SK-N-SH treated with all-trans-retinoic acid at 6 μM for 48 hours (cell line): ENCODE measurements around the gene BPHL.
A peak's percentile ranks its signal among the peaks of the same experiment; 100 is the strongest.

Experiments
- ATAC-seq: fragments of 200-7000 bp; cut with Tn5 transposase; 3 replicates; pipeline ENCODE4 v1.9.1; 2020; ENCODE audit warnings: mild to moderate bottlenecking, moderate library complexity
- ARNTL ChIP-seq: fragments of 450-650 bp; formaldehyde crosslinking; IDR thresholded peaks from 2 replicates; pipeline ENCODE4 v1.5.0; 2020; ENCODE audit warnings: low read depth, mild to moderate bottlenecking, moderate library complexity, borderline replicate concordance
- CSRNP3 ChIP-seq: fragments of 250-450 bp; sonication (Bioruptor Pico); IDR thresholded peaks from 2 replicates; pipeline ENCODE4 v1.5.1; 2021; ENCODE audit warnings: mild to moderate bottlenecking, moderate library complexity
- ESRRG ChIP-seq: fragments of 250-450 bp; sonication (Bioruptor Pico); IDR thresholded peaks from 2 replicates; pipeline ENCODE4 v1.6.1; 2021; ENCODE audit warnings: mild to moderate bottlenecking
- ISL1 ChIP-seq: fragments of 250-450 bp; sonication (Bioruptor Pico); IDR thresholded peaks from 2 replicates; pipeline ENCODE4 v2.1.2; 2022; ENCODE audit warnings: mild to moderate bottlenecking, moderate library complexity
- OSR1 ChIP-seq: fragments of 250-450 bp; sonication (Bioruptor Pico); IDR thresholded peaks from 2 replicates; pipeline ENCODE4 v1.8.0; 2022; ENCODE audit warnings: moderate library complexity, mild to moderate bottlenecking, inconsistent platforms
- PPARA ChIP-seq: fragments of 250-450 bp; sonication (Bioruptor Pico); IDR thresholded peaks from 2 replicates; pipeline ENCODE4 v1.5.0; 2020; ENCODE audit warnings: mild to moderate bottlenecking, borderline replicate concordance
- SNAI2 ChIP-seq: fragments of 250-450 bp; sonication (Bioruptor Pico); IDR thresholded peaks from 2 replicates; pipeline ENCODE4 v1.5.0; 2020; ENCODE audit warnings: mild to moderate bottlenecking, moderate library complexity
- TCF4 ChIP-seq: fragments of 250-450 bp; sonication (Bioruptor Pico); IDR thresholded peaks from 2 replicates; pipeline ENCODE4 v1.8.0; 2021; ENCODE audit warnings: mild to moderate bottlenecking, moderate library complexity, borderline replicate concordance
- TOX ChIP-seq: fragments of 250-450 bp; sonication (Bioruptor Pico); IDR thresholded peaks from 2 replicates; pipeline ENCODE4 v1.8.0; 2021; ENCODE audit warnings: mild to moderate bottlenecking, moderate library complexity, borderline replicate concordance
- TSHZ2 ChIP-seq: fragments of 250-450 bp; sonication (Bioruptor Pico); IDR thresholded peaks from 2 replicates; pipeline ENCODE4 v1.5.0; 2020; ENCODE audit warnings: mild to moderate bottlenecking, moderate library complexity
- ZC3H10 ChIP-seq: fragments of 250-450 bp; sonication (Bioruptor Pico); IDR thresholded peaks from 2 replicates; pipeline ENCODE4 v1.5.1; 2021; ENCODE audit warnings: mild to moderate bottlenecking, moderate library complexity
- ZFP3 ChIP-seq: fragments of 250-450 bp; sonication (Bioruptor Pico); IDR thresholded peaks from 2 replicates; pipeline ENCODE4 v1.5.0; 2020; ENCODE audit warnings: mild to moderate bottlenecking, moderate library complexity
- ZFP30 ChIP-seq: fragments of 450-650 bp; formaldehyde crosslinking; IDR thresholded peaks from 2 replicates; pipeline ENCODE4 v1.5.0; 2022; ENCODE audit warnings: mild to moderate bottlenecking, moderate library complexity
- ZNF565 ChIP-seq: fragments of 450-650 bp; formaldehyde crosslinking; conservative IDR thresholded peaks from 2 replicates; pipeline ENCODE4 v1.5.0; 2020; ENCODE audit warnings: low read depth, mild to moderate bottlenecking, moderate library complexity
- ZNF70 ChIP-seq: fragments of 450-650 bp; formaldehyde crosslinking; IDR thresholded peaks from 2 replicates; pipeline ENCODE4 v1.5.0; 2020; ENCODE audit warnings: mild to moderate bottlenecking, moderate library complexity
- TF ChIP-seq, protein P1 (sequence below): fragments of 250-450 bp; sonication (Bioruptor Pico); IDR thresholded peaks from 2 replicates; pipeline ENCODE4 v1.8.0; 2020; ENCODE audit warnings: mild to moderate bottlenecking, moderate library complexity, borderline replicate concordance
- TF ChIP-seq, protein P2 (sequence below): fragments of 250-450 bp; sonication (Bioruptor Pico); IDR thresholded peaks from 2 replicates; pipeline ENCODE4 v1.5.1; 2020; ENCODE audit warnings: low read depth, mild to moderate bottlenecking, moderate library complexity
- TF ChIP-seq, protein P3 (sequence below): fragments of 250-450 bp; sonication (Bioruptor Pico); IDR thresholded peaks from 2 replicates; pipeline ENCODE4 v1.8.0; 2021; ENCODE audit warnings: low read depth, mild to moderate bottlenecking, moderate library complexity, borderline replicate concordance

Gene BPHL

DNA sequence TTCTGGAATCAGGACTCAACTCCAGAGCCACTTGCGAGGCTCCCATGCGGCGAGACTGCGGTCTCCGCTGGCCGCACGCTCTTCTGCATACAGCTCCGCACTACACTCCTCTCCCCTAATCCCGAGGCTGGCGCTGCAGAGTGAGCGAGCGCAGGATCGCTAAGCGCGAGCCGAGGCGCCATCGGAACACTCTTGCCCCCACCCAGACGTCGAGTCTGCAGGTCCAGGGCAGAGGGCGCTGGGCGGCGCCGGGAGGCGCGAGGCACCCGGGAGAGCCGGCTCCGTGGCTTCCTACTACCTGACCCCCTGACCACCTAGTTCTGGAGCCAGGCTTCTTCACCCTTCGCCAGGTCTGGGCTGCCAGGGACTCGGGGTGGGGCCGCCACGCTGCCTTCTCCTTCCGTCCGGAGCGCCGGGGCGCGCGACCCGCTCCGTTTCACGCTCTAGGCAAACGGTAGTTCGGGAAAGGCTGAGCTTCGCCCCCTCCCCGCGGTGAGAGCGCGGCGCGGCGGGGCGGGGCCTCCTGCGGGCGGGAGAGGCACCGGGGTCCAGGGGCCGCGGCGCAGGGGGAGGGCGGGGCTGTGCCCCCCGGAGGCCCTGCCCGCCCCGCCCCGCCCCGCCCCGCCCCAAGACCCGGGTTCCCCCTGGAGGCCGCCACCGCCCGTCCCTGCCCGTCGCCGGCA is 44.2 kb downstream of the BPHL start:
- ATAC-seq: peak; percentile 92
- TF ChIP-seq ISL1 (CRISPR knock-in tag): no peak
- no peak for TF ChIP-seq TSHZ2 (CRISPR knock-in tag)
- peak; percentile 74; the same call in 1 of the 2 replicates for TF ChIP-seq ZFP3 (CRISPR knock-in tag)
- TF ChIP-seq, protein P1, sequence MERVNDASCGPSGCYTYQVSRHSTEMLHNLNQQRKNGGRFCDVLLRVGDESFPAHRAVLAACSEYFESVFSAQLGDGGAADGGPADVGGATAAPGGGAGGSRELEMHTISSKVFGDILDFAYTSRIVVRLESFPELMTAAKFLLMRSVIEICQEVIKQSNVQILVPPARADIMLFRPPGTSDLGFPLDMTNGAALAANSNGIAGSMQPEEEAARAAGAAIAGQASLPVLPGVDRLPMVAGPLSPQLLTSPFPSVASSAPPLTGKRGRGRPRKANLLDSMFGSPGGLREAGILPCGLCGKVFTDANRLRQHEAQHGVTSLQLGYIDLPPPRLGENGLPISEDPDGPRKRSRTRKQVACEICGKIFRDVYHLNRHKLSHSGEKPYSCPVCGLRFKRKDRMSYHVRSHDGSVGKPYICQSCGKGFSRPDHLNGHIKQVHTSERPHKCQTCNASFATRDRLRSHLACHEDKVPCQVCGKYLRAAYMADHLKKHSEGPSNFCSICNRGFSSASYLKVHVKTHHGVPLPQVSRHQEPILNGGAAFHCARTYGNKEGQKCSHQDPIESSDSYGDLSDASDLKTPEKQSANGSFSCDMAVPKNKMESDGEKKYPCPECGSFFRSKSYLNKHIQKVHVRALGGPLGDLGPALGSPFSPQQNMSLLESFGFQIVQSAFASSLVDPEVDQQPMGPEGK (CRISPR knock-in tag): peak; percentile 78; the same call in 1 of the 2 replicates

- no peak for TF ChIP-seq ZC3H10 (CRISPR knock-in tag)
- TF ChIP-seq, protein P1 (CRISPR knock-in tag): no peak
- TF ChIP-seq TCF4 (CRISPR knock-in tag): no peak
- TF ChIP-seq, protein P2, sequence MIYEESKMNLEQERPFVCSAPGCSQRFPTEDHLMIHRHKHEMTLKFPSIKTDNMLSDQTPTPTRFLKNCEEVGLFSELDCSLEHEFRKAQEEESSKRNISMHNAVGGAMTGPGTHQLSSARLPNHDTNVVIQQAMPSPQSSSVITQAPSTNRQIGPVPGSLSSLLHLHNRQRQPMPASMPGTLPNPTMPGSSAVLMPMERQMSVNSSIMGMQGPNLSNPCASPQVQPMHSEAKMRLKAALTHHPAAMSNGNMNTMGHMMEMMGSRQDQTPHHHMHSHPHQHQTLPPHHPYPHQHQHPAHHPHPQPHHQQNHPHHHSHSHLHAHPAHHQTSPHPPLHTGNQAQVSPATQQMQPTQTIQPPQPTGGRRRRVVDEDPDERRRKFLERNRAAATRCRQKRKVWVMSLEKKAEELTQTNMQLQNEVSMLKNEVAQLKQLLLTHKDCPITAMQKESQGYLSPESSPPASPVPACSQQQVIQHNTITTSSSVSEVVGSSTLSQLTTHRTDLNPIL (CRISPR knock-in tag): no peak
- TF ChIP-seq TOX (CRISPR knock-in tag): no peak
- TF ChIP-seq, protein P3, sequence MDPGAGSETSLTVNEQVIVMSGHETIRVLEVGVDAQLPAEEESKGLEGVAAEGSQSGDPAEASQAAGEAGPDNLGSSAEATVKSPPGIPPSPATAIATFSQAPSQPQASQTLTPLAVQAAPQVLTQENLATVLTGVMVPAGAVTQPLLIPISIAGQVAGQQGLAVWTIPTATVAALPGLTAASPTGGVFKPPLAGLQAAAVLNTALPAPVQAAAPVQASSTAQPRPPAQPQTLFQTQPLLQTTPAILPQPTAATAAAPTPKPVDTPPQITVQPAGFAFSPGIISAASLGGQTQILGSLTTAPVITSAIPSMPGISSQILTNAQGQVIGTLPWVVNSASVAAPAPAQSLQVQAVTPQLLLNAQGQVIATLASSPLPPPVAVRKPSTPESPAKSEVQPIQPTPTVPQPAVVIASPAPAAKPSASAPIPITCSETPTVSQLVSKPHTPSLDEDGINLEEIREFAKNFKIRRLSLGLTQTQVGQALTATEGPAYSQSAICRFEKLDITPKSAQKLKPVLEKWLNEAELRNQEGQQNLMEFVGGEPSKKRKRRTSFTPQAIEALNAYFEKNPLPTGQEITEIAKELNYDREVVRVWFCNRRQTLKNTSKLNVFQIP (CRISPR knock-in tag): no peak
- no peak for ATAC-seq
These were observed 44.7 kb downstream of the BPHL start for GRCh38 chr6:3163248-3163594.

- ATAC-seq: no peak
- TF ChIP-seq ZNF70 (CRISPR knock-in tag): no peak
- TF ChIP-seq SNAI2 (CRISPR knock-in tag): no peak
- no peak for TF ChIP-seq PPARA (CRISPR knock-in tag)
- no peak for TF ChIP-seq ZFP30 (CRISPR knock-in tag)
- no peak for TF ChIP-seq ARNTL
- no peak for TF ChIP-seq CSRNP3
- TF ChIP-seq, protein P3 (CRISPR knock-in tag): no peak
- TF ChIP-seq ESRRG (CRISPR knock-in tag): no peak
- TF ChIP-seq, protein P1 (CRISPR knock-in tag): no peak
- no peak for TF ChIP-seq ZC3H10 (CRISPR knock-in tag)
- TF ChIP-seq ISL1 (CRISPR knock-in tag): no peak
- TF ChIP-seq OSR1 (CRISPR knock-in tag): no peak
- TF ChIP-seq ZNF565 (CRISPR knock-in tag): no peak
- TF ChIP-seq ZFP3 (CRISPR knock-in tag): no peak
These were observed 45.9 kb downstream of the BPHL start for GRCh38 chr6:3164388-3164787.
